Glutamatergic neuron (in vitro differentiated cells): ENCODE results near the gene ITGAE. TPM values are rescaled to one million over a fixed set of nuclear protein-coding genes. Genes with fewer than 3 reads are reported as not detected.

Source experiments
- DNase-seq: peaks from one replicate; pipeline ENCODE4 v3.0.0; 2022
- H3K27ac Mint-ChIP-seq: one replicate; pipeline ENCODE4 v1.8.0; 2020; ENCODE audit warnings: mild to moderate bottlenecking, mixed read lengths, inconsistent platforms; ENCODE audit not compliant: unreplicated experiment
- H3K27me3 Mint-ChIP-seq: one replicate; pipeline ENCODE4 v1.8.0; 2020; ENCODE audit warnings: mild to moderate bottlenecking, moderate library complexity, mixed read lengths, inconsistent platforms; ENCODE audit not compliant: unreplicated experiment
- H3K36me3 Mint-ChIP-seq: one replicate; pipeline ENCODE4 v1.8.0; 2020; ENCODE audit warnings: mild to moderate bottlenecking, mixed read lengths, inconsistent platforms; ENCODE audit not compliant: unreplicated experiment
- H3K4me1 Mint-ChIP-seq: one replicate; pipeline ENCODE4 v1.8.0; 2020; ENCODE audit warnings: mild to moderate bottlenecking, low read depth, mixed read lengths, inconsistent platforms; ENCODE audit not compliant: unreplicated experiment
- H3K4me3 Mint-ChIP-seq: one replicate; pipeline ENCODE4 v1.8.0; 2020; ENCODE audit warnings: mild to moderate bottlenecking, mixed read lengths, inconsistent platforms; ENCODE audit not compliant: unreplicated experiment
- H3K9me3 Mint-ChIP-seq: one replicate; pipeline ENCODE4 v1.8.0; 2020; ENCODE audit warnings: mild to moderate bottlenecking, moderate library complexity, mixed read lengths, inconsistent platforms; ENCODE audit not compliant: unreplicated experiment
- CTCF ChIP-seq: fragments of 200-600 bp; sonication (generic); IDR thresholded peaks from one replicate; pipeline ENCODE4 v1.5.0; 2021; ENCODE audit not compliant: partially characterized antibody, unreplicated experiment
- total RNA-seq: library from RNA; stranded (reverse); fragmentation: NEBNext Ultra II Directional; extraction: Animal tissue kit (Norgen Biotek cat#: 25700); gene quantifications from one replicate; pipeline ENCODE4 v1.2.1, GENCODE V29; 2021; ENCODE audit not compliant: unreplicated experiment

Gene ITGAE
- total RNA-seq, 1 donor from 2014 or later = 19.2 TPM

GRCh38 chr17:3770466-3770865, 30.5 kb downstream of the ITGAE start:
- H3K4me3 Mint-ChIP-seq = no peak overlapping the region
- no peak overlapping the region for H3K27ac Mint-ChIP-seq
- H3K36me3 Mint-ChIP-seq = peaks cover 6% of the 10 kb centered on the region
- H3K9me3 Mint-ChIP-seq = peaks cover 5% of the 10 kb centered on the region
- no peak for TF ChIP-seq CTCF
- H3K27me3 Mint-ChIP-seq = peaks cover 7% of the 10 kb centered on the region
- DNase-seq = no peak
- peaks cover 5% of the 10 kb centered on the region for H3K4me1 Mint-ChIP-seq

- no peak for DNase-seq
- no peak overlapping the region for H3K4me3 Mint-ChIP-seq
- no peak for TF ChIP-seq CTCF
- H3K9me3 Mint-ChIP-seq = peaks cover 5% of the 10 kb centered on the region
- peaks cover 5% of the 10 kb centered on the region for H3K4me1 Mint-ChIP-seq
- peaks cover 7% of the 10 kb centered on the region for H3K36me3 Mint-ChIP-seq
- no peak overlapping the region for H3K27ac Mint-ChIP-seq
- H3K27me3 Mint-ChIP-seq = peaks cover 7% of the 10 kb centered on the region
Measured at GRCh38 chr17:3768769-3769168, 32.2 kb downstream of the ITGAE start.

GRCh38 chr17:3768341-3768740, 32.6 kb downstream of the ITGAE start:
- Mint-ChIP-seq H3K27me3 (peaks cover 7% of the 10 kb centered on the region), H3K4me3 (no peak overlapping the region), H3K4me1 (peaks cover 5% of the 10 kb centered on the region), H3K27ac (no peak overlapping the region), H3K9me3 (peaks cover 5% of the 10 kb centered on the region), H3K36me3 (peaks cover 7% of the 10 kb centered on the region)
- no peak for TF ChIP-seq CTCF
- no peak for DNase-seq

GRCh38 chr17:3766779-3767178, 34.2 kb downstream of the ITGAE start:
- Mint-ChIP-seq H3K9me3 (peaks cover 5% of the 10 kb centered on the region), H3K27me3 (peaks cover 5% of the 10 kb centered on the region), H3K27ac (no peak overlapping the region), H3K36me3 (peaks cover 7% of the 10 kb centered on the region), H3K4me1 (peaks cover 5% of the 10 kb centered on the region), H3K4me3 (no peak overlapping the region)
- no peak for TF ChIP-seq CTCF
- DNase-seq = no peak

- DNase-seq = no peak
- H3K36me3 Mint-ChIP-seq = peaks cover 10% of the 10 kb centered on the region
- no peak overlapping the region for H3K4me3 Mint-ChIP-seq
- TF ChIP-seq CTCF = no peak
- peaks cover 5% of the 10 kb centered on the region for H3K9me3 Mint-ChIP-seq
- no peak overlapping the region for H3K27ac Mint-ChIP-seq
- H3K27me3 Mint-ChIP-seq = peaks cover 4% of the 10 kb centered on the region
- H3K4me1 Mint-ChIP-seq = peaks cover 5% of the 10 kb centered on the region
Measured at GRCh38 chr17:3765981-3766380, 35.0 kb downstream of the ITGAE start.
